Measurements from ENCODE around the gene BIK.

GRCh38 chr22:43131773-43132501 lies 21.4 kb downstream of the BIK start:
- TF ChIP-seq TARDBP (IDR thresholded peaks at IDR 0.05), result no peak
- TF ChIP-seq SP1 (IDR thresholded peaks at IDR 0.05), result no peak
